Activated B cell treated with CpG ODN at 0.5 μM for 24 hours (primary cell): Measurements from ENCODE around the gene SH2D3C. TPM values are rescaled to one million over a fixed set of nuclear protein-coding genes. Genes with fewer than 3 reads are reported as not detected.

Experiments used
- ATAC-seq: fragments of 200-7000 bp; cut with Tn5 transposase; one replicate; pipeline ENCODE4 v1.10.0; 2021; ENCODE audit warnings: low read depth, mild to moderate bottlenecking, moderate library complexity
- CTCF ChIA-PET: fragments of 350-600 bp; sonication (Branson Sonifier 250); formaldehyde crosslinking; loops from one replicate; lab custom pipeline; 2021; ENCODE audit warnings: antibody characterized with exemption; lab: Charles Lee
- POLR2A ChIA-PET: fragments of 350-600 bp; sonication (Branson Sonifier 250); formaldehyde crosslinking; loops from one replicate; lab custom pipeline; 2021; ENCODE audit warnings: antibody characterized with exemption; lab: Charles Lee
- DNase-seq: peaks from one replicate; pipeline ENCODE4 v3.0.0; 2022
- H3K27ac Mint-ChIP-seq: one replicate; pipeline ENCODE4 v1.8.0; 2020; ENCODE audit warnings: mixed read lengths
- H3K27me3 Mint-ChIP-seq: one replicate; pipeline ENCODE4 v1.8.0; 2021; ENCODE audit warnings: mixed read lengths
- H3K36me3 Mint-ChIP-seq: one replicate; pipeline ENCODE4 v1.8.0; 2021; ENCODE audit warnings: low read depth, mixed read lengths
- H3K4me1 Mint-ChIP-seq: one replicate; pipeline ENCODE4 v1.8.0; 2021; ENCODE audit warnings: mixed read lengths
- H3K4me3 Mint-ChIP-seq: one replicate; pipeline ENCODE4 v1.8.0; 2020; ENCODE audit warnings: mild to moderate bottlenecking, mixed read lengths
- H3K9me3 Mint-ChIP-seq: one replicate; pipeline ENCODE4 v1.8.0; 2020; ENCODE audit warnings: mixed read lengths
- CTCF ChIP-seq: fragments of 200-600 bp; IDR thresholded peaks from one replicate; pipeline ENCODE4 v1.8.0; 2022; ENCODE audit warnings: antibody characterized with exemption, mild to moderate bottlenecking
- intact Hi-C: fragments of 100-400 bp; cut with micrococcal nuclease; formaldehyde crosslinking; loops from one replicate; pipeline ENCODE4 v1.15.1; 2024
- total RNA-seq: library from RNA; stranded (reverse); gene quantifications from 2 replicates; pipeline ENCODE4 v1.2.3, GENCODE V29; 2022

SH2D3C gene
- total RNA-seq, 1 donor from 2014 or later: 51.8 TPM

GRCh38 chr9:127738666-127739065, 39.8 kb downstream of the SH2D3C start:
- Mint-ChIP-seq H3K4me1 (peaks cover 12% of the 10 kb centered on the region), H3K4me3 (no peak overlapping the region), H3K27ac (no peak overlapping the region), H3K27me3 (no peaks in the 10 kb centered on the region), H3K36me3 (peaks cover 51% of the 10 kb centered on the region), H3K9me3 (no peaks in the 10 kb centered on the region)
- no peak for TF ChIP-seq CTCF
- no peak for ATAC-seq
- ChIA-PET POLR2A (no interaction called here), CTCF (interaction anchor here (1.1 kb wide), 1 partner anchor 131 kb away, joined by 3 read pairs; no protein-coding TSS in a partner anchor)
- intact Hi-C loops: no loop called here
- DNase-seq: no peak

- H3K4me1 Mint-ChIP-seq: peaks cover 13% of the 10 kb centered on the region
- POLR2A ChIA-PET: interaction anchor here (0.6 to 2.4 kb wide), 20 partner anchors 10 to 821 kb away, joined by 3 to 24 read pairs (median 8); partner anchors contain the start of genes CDK9, ENG, FPGS and LRSAM1
- peak overlapping the region; percentile 91 for H3K27ac Mint-ChIP-seq
- DNase-seq (no peak), ATAC-seq (no peak)
- H3K9me3 Mint-ChIP-seq: no peaks in the 10 kb centered on the region
- TF ChIP-seq CTCF: no peak
- H3K4me3 Mint-ChIP-seq: peak overlapping the region; percentile 83
- no peaks in the 10 kb centered on the region for H3K27me3 Mint-ChIP-seq
- CTCF ChIA-PET: interaction anchor here (0.8 to 2.4 kb wide), 24 partner anchors 19 to 521 kb away, joined by 3 to 45 read pairs (median 6); partner anchors contain the start of genes CDK9, CFAP157, ENG and PTRH1
- intact Hi-C loops: loop anchor here (1.0 to 2.0 kb wide), 8 partner anchors 36 to 511 kb away; partner anchors contain the start of genes FPGS and ST6GALNAC4
- H3K36me3 Mint-ChIP-seq: peaks cover 39% of the 10 kb centered on the region
These were observed 42.8 kb downstream of the SH2D3C start for GRCh38 chr9:127735530-127736185.

GRCh38 chr9:127734747-127735529, 43.5 kb downstream of the SH2D3C start, which contains the start of gene TOR2A:
Gene TOR2A (minus strand): TSS chr9:127735294. CDS start chr9:127735270, 24 bp downstream.
- Mint-ChIP-seq H3K9me3 (no peaks in the 10 kb centered on the region), H3K4me3 (peak within 1 kb of the TSS; percentile 83), H3K36me3 (peaks cover 34% of the 10 kb centered on the region), H3K4me1 (peaks cover 13% of the 10 kb centered on the region), H3K27ac (peak within 1 kb of the TSS; percentile 91), H3K27me3 (no peaks in the 10 kb centered on the region)
- intact Hi-C loops: loop anchor here (1.0 to 2.0 kb wide), 12 partner anchors 20 to 795 kb away; partner anchors contain the start of genes FPGS, PTRH1 and ST6GALNAC4
- DNase-seq (peak; percentile 96), ATAC-seq (peak; percentile 92)
- TF ChIP-seq CTCF: peak; percentile 15
- CTCF ChIA-PET: interaction anchor here (0.6 to 2.4 kb wide), 40 partner anchors 9 to 794 kb away, joined by 3 to 45 read pairs (median 5); partner anchors contain the start of genes CDK9, CFAP157, ENG and LRSAM1
- POLR2A ChIA-PET: interaction anchor here (0.5 to 2.4 kb wide), 30 partner anchors 11 to 820 kb away, joined by 3 to 24 read pairs (median 6); partner anchors contain the start of genes CDK9, ENG, FPGS and LRSAM1

GRCh38 chr9:127734247-127734746, 44.2 kb downstream of the SH2D3C start:
- Mint-ChIP-seq H3K27me3 (no peaks in the 10 kb centered on the region), H3K36me3 (peaks cover 30% of the 10 kb centered on the region), H3K9me3 (no peaks in the 10 kb centered on the region), H3K4me3 (peak overlapping the region; percentile 83), H3K4me1 (peaks cover 13% of the 10 kb centered on the region), H3K27ac (peak overlapping the region; percentile 72)
- DNase-seq (no peak), ATAC-seq (no peak)
- ChIA-PET POLR2A (interaction anchor here (0.7 to 2.4 kb wide), 27 partner anchors 11 to 820 kb away, joined by 3 to 24 read pairs (median 7); partner anchors contain the start of genes CDK9, ENG, LRSAM1 and PTRH1), CTCF (interaction anchor here (0.6 to 2.4 kb wide), 32 partner anchors 9 to 794 kb away, joined by 3 to 45 read pairs (median 5); partner anchors contain the start of genes CDK9, ENG, LRSAM1 and PTRH1)
- intact Hi-C loops: loop anchor here (1.0 to 2.0 kb wide), 5 partner anchors 19 to 794 kb away; partner anchors contain the start of gene PTRH1
- no peak for TF ChIP-seq CTCF
